HG03196 (cell line): Measurements from ENCODE around the gene LINGO3.
"Not testable (repeated sequence)": the region's sequence is repeated elsewhere in the genome, so short reads cannot be mapped to it uniquely, and the experiment has no call there.

Experiments used
- ATAC-seq: cut with Tn5 transposase; IDR thresholded peaks from one replicate; pipeline ENCODE4 v1.9.1; 2021; ENCODE audit not compliant: unreplicated experiment

LINGO3 gene

GRCh38 chr19:2308114-2308556 lies at the start of gene LINGO3:
LINGO3 (minus strand) TSS chr19:2308154; CDS start chr19:2291776, 16,378 bp downstream.
- no peak for ATAC-seq

- ATAC-seq, result no peak
Observed at GRCh38 chr19:2356036-2356646, 48.2 kb upstream of the LINGO3 start.

GRCh38 chr19:2355168-2356035 lies 47.4 kb upstream of the LINGO3 start:
- no peak for ATAC-seq

- no peak for ATAC-seq
Observed at GRCh38 chr19:2354670-2355069, 46.7 kb upstream of the LINGO3 start.

GRCh38 chr19:2353887-2354592 lies 46.1 kb upstream of the LINGO3 start:
- ATAC-seq, result no peak

GRCh38 chr19:2353159-2353886 lies 45.4 kb upstream of the LINGO3 start:
- ATAC-seq, result no peak

GRCh38 chr19:2352121-2352520 lies 44.2 kb upstream of the LINGO3 start:
- ATAC-seq, result no peak

- ATAC-seq, result no peak
Observed at GRCh38 chr19:2351591-2351990, 43.6 kb upstream of the LINGO3 start.

GRCh38 chr19:2350656-2351055 lies 42.7 kb upstream of the LINGO3 start:
- no peak for ATAC-seq

GRCh38 chr19:2349818-2350217 lies 41.9 kb upstream of the LINGO3 start:
- not testable (repeated sequence) for ATAC-seq

GRCh38 chr19:2345794-2346663 lies 38.1 kb upstream of the LINGO3 start:
- no peak for ATAC-seq

- no peak for ATAC-seq
Observed at GRCh38 chr19:2345076-2345475, 37.1 kb upstream of the LINGO3 start.

GRCh38 chr19:2344381-2344870 lies 36.5 kb upstream of the LINGO3 start:
- no peak for ATAC-seq

GRCh38 chr19:2343289-2343982 lies 35.5 kb upstream of the LINGO3 start:
- ATAC-seq, result no peak

GRCh38 chr19:2342656-2343288 lies 34.8 kb upstream of the LINGO3 start:
- ATAC-seq, result no peak

GRCh38 chr19:2341982-2342381 lies 34.0 kb upstream of the LINGO3 start:
- no peak for ATAC-seq

- ATAC-seq, result no peak
Observed at GRCh38 chr19:2341244-2341751, 33.3 kb upstream of the LINGO3 start.

- ATAC-seq, result no peak
Observed at GRCh38 chr19:2340496-2341243, 32.7 kb upstream of the LINGO3 start.
